Posterior cingulate gyrus (tissue), 11 donors: ENCODE results near the gene FOXF2.

Source experiments
- DNase-seq, 10 donors: peaks; one replicate each; pipeline versions ENCODE4 v3.0.0 to v3.0.0-alpha.2; 2020 to 2021; ENCODE audit warnings: mixed read lengths in 3 of 10
- intact Hi-C: fragments of 100-400 bp; cut with DNase I; formaldehyde crosslinking; loops from one replicate; pipeline ENCODE4 v1.15.1; 2023

Gene FOXF2

DNA sequence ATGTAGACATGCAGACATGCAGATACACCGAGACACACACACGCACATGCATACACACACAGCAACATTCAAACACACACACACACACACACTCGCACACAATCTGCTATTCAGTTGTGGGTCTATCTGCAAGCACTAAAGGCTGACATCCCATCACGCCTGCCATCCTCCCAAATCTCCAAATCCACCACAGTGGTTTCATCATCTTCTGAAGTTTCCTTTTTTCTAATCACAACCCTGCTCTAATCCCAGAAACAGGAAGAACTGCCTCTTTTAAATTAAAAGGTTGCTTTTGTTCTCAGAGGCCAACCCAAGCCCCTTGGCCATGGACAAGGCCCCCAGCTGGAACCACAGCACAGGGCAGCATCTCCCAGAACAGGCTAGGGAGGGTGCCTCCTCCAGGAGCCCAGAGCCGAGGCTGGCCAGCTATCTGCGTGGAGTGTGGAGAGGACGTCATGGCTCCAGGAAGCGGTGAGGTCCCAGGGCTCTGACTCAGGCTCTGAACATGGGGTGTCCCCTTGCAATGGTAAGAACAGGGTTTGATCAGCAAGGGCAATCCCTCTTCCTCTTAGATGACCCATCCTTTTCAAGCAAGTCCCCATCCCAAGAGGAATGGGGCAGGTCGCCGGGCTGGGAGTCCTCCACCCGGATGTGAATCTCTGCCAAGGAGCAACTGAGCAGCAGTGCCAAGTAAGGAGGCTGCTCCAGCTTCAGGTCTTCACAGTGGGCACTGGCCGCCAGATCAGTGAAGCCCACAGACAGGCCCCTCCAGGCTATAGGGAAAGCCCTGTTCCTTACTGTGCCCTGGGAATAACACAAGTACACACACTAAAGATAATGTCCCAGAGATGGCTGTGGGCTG is 14.7 kb downstream of the FOXF2 start:
- intact Hi-C loops = no loop called here
- peak in 1 of 10 donors; percentile 32 for DNase-seq

GRCh38 chr6:1404713-1405098 is 15.3 kb downstream of the FOXF2 start:
- no peak for DNase-seq
- intact Hi-C loops = no loop called here

- intact Hi-C loops = no loop called here
- DNase-seq = no peak
Measured at GRCh38 chr6:1405221-1405620, 15.8 kb downstream of the FOXF2 start.

DNA sequence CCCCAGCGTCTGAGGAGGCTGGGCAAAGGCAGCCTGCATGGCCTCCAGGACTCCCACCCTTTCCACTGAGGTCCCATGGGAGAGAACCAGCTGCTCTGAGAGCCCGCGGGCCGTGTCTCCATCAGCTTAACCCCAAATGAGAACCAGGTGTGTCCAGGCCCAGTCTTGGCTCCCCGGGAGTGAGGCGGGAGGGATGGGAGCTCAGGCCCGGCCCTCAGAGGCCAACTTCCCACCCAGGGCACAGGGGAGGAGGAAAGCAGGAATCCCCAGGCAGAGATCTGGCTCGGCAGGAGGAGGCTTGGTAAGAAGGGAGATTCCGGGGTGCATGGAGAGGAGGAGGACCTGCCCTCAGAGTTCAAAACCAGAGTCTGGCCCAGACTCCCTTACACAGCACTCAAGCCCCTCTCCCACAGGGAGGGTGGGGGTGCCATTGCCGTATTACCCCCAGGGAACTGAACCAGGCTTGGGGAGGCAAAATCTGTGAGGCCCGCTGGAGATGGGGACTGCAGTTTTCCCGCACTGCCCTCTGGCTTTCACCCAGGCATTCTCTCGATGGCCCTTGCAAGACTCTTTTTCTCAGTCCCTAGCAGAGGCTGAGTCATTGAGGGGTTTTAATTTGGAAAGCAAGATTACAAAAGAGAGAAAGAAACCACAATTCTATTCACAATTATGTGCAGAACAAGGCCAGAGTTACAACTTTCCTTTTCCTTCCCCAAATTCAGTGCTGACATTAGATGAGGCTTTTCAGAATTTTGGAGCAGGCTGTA is 17.1 kb downstream of the FOXF2 start:
- intact Hi-C loops = no loop called here
- peak in 2 of 10 donors; percentile 41 to 70 for DNase-seq

DNA sequence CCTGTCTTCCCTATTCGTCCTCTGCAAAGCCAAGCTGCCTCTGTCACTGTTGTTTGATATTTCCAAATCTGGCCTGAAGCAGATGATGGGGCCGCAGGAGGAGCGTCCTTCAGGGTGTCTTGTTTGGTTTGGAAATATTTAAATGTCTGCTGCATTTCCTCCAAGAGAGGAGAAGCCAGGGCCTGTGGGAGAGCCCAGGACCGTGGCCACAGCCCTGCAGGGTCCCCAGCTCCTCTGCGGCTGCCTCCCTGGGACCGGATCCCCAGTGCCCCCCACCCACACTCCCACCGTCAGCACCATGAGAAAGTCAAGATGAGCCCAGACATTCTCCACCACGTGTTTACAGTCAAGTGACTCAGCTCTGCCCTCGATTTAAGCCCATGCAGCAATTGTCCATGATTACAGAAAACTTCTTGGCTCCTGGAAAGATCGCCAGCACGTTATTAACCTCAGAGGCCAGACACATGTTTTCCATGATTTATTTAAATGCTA is 18.2 kb downstream of the FOXF2 start:
- DNase-seq = peak in 1 of 10 donors; percentile 36
- intact Hi-C loops = no loop called here

- no peak for DNase-seq
- intact Hi-C loops = no loop called here
Measured at GRCh38 chr6:1409774-1410465, 20.5 kb downstream of the FOXF2 start.

- no peak for DNase-seq
- intact Hi-C loops = no loop called here
Measured at GRCh38 chr6:1412901-1413300, 23.5 kb downstream of the FOXF2 start.

DNA sequence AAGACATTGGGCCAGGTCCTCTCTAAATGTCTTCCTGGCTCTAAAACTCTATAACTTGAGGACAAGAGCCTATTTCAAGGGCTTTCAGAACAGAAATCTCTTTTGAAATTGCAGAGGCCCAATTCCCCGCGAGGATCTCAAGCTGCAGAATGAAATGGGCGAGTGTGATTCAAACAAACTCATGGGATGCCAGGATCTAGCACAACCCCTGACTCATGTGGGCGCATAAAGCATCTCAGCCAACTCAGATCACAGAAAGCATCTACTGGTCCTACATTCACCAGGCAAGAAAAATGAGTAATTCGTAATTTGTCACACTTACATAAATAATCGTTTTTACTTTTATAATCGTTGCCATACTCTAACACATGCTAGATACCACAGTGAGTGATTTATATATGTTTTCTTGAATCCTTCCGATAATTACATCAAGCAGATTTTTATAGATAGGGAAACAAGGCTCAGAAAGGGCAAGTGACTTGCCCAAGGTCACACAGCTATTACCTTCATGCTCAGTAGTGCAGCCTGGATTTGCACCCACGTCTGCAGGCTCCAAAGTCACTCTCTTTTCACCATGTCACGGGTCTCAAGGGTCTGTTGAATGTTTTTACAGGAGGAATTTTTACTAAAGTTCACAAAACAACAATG is 26.2 kb downstream of the FOXF2 start:
- intact Hi-C loops = no loop called here
- DNase-seq = no peak

DNA sequence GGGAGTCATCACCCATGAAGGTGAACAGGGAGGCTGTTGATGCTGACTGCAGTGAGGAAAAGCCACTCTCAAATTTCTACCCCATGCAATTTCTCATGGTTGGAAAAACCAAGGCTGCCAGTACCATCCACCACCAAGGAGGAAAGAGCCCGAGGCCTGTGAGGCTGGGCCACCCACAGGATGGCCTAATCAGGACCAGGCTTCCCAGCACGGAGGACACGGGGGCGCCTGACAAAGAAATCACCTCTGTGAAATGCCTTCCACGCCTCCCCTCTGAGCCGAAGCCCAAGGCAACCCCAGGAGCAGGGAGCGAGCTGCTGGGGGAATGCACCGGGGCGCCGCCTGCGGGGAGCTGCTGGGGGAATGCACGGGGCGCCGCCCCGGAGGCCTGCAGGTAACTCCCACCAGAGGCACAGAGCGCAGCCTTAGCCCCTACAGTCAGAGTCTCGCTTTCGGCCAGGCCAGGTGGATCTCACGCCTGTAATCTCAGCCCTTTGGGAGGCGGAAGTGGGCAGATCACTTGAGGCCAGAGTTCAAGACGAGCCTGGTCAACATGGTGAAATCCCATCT is 26.9 kb downstream of the FOXF2 start:
- intact Hi-C loops = no loop called here
- no peak for DNase-seq

DNA sequence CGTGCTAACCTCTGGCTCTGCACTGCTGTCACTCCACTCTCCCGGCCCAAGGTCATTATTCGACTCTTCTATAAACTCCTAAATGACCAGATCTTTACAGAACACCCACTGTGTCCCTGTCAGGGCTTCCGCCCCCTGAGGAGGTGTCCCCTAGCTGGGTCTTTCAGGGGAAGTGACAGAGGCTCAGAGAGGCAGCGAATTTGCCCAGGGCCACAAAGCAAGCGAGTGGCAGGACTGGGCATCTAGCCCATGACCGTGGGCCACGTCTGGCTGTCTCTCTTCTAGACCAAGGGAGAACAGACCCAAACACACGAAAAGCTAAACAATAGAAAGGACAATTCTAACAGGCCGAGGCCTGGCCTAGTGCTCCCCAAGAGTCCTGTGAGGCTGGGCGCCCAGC is 27.4 kb downstream of the FOXF2 start:
- intact Hi-C loops = no loop called here
- no peak for DNase-seq

DNA sequence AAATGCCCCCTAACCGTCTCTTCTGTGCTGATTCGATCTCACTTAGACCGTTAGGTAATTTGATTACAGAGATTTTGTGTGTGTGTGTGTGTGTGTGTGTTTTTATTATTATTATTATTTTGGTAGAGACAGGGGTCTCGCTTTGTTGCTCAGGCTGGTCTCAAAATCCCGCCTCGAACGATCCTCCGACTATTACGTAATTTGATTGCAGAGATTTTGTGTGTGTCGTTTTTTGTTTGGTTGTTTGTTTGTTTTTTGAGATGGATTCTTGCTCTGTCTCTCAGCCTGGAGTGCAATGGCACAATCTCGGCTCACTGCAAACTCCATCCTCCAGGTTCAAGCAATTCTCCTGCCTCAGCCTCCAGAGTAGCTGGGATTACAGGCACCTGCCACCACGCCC is 28.3 kb downstream of the FOXF2 start:
- intact Hi-C loops = no loop called here
- no peak for DNase-seq

DNA sequence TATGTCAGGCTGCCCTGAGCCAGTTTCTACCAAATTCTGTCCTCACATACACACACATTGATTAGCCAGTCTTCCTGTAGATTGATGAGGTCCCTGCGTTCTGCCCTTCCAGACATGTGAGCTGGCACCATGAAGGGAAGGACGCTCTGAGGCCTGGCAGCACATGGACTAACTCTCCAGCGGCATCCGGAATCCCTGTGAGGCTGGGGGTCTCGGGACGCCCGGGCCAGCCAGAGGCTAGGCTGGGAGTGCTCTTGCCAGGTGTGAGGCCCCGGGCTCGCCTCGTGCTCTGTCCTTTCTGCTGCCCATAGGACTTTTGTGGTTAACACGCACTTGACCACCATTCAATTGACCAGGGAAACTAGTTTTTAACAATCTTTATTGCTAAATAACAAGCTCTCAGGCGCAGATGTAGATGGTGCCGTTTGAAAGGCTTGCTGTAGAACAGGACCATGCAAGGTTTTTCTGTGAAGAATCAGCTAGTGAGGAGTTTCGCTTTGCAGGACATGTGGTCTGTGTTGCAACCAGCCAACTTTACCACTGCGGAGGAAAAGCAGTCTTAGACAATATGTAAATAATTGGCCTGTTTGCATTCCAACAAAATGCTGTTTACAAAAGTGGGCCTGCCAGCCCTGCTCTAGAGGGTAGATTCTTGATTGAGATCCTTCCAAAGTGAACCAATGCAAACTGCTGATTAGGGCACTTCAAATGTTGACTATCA is 29.3 kb downstream of the FOXF2 start:
- intact Hi-C loops = no loop called here
- DNase-seq = no peak

DNA sequence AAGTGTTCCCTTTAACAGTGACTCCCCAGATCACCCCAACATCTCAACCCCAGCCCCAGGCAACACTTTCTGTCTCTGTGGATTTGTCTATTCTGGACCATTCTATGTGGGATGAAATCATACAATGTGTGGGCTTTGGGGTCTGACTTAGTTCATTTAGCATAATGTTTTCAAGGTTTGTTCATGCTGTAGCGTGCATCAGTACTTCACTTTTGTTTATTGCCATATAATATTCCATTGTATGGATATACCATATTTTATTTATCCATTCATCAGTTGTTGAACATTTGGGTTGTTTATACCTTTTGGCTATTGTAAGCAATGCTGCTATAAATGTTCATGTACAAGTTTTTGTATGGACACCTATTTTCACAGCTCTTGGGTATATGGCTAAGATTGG is 31.0 kb downstream of the FOXF2 start:
- no peak for DNase-seq
- intact Hi-C loops = no loop called here

- intact Hi-C loops = no loop called here
- no peak for DNase-seq
Measured at GRCh38 chr6:1422290-1422689, 32.9 kb downstream of the FOXF2 start.

DNA sequence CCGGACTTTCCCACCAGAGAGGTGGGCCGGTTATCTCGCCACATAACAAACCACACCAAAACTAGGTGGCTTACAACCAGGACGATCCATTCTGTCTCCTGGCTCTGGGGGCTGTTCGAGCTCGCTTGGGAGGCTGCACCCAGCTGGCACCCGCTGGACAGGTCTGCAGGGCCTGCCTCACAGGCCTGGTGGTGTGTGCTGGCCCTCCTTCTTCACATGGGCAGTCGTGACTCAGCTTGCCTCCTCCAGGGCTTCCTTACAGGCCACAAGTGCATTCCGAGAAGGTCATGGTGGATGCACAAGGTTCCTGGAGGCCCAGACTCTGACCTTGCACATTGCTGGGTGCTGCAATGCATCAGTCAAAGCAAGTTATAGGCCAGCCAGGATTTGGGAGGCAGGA is 34.2 kb downstream of the FOXF2 start:
- intact Hi-C loops = no loop called here

GRCh38 chr6:1424306-1424927 is 35.0 kb downstream of the FOXF2 start:
- peak in 5 of 10 donors; percentile 31 to 82 (median 44) for DNase-seq
- intact Hi-C loops = no loop called here

More for the DNA sequence above, 34.2 kb downstream of the FOXF2 start:
- DNase-seq = no peak

DNA sequence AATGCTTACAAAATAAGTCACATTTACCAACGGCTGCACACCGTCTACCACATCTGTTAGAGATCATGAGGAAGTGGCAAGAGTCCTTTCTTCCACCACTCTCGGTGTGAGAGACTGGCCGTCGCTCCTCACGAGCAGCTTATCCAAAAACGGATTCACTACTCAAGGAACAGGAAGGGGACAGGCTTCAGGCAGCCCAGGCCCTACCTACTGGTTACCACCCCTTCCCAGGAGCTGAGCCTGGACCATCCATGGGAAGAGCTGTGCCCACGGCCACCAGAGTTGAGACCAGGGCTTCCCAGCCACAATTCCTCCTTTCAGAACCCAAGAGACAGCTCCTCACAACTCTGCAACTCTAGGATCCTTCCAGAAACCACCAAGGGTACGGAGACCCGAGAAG is 37.0 kb downstream of the FOXF2 start:
- intact Hi-C loops = no loop called here
- no peak for DNase-seq

DNA sequence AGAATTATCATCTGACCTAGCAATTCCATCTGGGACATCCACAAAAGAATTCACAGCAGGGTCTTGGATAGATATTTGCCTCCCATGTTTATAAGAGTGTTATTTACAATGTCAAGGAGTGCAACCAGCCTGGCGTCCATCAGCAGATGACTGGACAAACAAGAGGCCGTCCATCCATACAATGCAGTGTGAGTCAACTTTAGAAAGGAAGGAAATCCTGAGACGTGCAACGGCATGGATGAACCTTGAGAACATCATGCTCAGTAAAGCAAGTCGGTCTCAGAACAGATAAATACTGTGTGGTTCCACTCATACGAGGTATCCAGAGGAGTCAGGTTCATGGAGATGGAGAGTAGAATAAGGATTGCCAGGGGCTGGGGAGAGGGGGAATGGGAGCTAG is 46.4 kb downstream of the FOXF2 start:
- DNase-seq = no peak
- intact Hi-C loops = loop anchor here (5.0 kb wide), 2 partner anchors 714 to 844 kb away; no protein-coding TSS in a partner anchor
